ENCODE measurements around the gene PTPRR.

PTPRR gene

GRCh38 chr12:70788774-70789173 lies 131.8 kb downstream of the PTPRR start:
- DNase-seq: no peak

GRCh38 chr12:70787612-70788011 lies 132.9 kb downstream of the PTPRR start:
- DNase-seq: no peak

- no peak for DNase-seq
These were observed 134.6 kb downstream of the PTPRR start for GRCh38 chr12:70785896-70786295.

DNA sequence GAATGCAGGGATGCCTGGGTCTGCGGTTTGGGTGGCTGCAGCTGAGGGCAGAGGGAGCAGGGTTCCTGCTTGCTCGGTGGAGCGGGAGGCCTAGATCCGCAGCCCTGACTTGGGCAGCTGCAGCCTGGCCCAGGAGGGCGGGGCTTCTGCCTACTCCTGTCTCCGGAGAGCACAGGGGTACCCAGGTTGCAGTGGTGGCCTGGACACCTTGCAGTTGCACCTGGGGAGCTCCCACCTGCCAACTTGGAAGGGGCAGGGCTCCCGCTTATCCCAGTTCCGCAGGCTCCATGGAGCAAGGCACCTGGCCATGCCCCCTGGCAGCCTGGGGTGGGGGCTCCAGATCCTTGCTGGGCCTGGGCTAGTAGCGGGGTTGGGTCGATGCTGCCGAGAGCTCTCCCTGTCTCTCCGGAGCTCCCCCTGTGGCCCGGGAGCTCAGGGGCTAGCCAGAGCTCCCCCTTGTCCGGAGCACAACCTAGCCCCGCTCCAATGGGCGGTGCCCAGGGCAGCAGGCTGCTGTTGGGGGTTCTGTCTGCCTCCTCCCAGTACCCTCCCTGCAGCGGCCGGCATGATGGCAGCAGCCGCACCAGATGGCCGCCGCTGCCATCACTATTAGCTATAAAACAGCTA lies 136.4 kb downstream of the PTPRR start:
- no peak for DNase-seq

DNA sequence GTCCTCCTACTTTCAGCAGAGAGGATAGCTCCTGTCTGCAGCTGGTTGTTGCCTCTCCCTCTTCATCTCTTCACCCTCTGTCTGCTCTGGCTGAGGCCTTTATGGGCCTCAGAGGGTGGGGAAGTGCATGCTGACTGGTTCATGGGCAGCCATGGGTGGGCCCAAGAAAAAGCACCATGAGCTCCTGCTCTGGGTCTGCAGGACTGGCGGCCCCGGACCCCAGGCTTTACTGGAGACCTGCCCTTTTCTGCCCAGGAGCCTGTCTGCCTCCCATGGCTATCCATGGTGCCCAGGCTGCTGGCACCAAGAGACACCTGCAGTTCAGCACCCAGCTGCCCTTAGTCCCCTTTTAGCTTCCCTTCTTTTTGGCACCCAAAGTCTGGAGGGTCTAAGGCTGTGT lies 137.1 kb downstream of the PTPRR start:
- no peak for DNase-seq

GRCh38 chr12:70779250-70779649 lies 141.3 kb downstream of the PTPRR start:
- no peak for DNase-seq

DNA sequence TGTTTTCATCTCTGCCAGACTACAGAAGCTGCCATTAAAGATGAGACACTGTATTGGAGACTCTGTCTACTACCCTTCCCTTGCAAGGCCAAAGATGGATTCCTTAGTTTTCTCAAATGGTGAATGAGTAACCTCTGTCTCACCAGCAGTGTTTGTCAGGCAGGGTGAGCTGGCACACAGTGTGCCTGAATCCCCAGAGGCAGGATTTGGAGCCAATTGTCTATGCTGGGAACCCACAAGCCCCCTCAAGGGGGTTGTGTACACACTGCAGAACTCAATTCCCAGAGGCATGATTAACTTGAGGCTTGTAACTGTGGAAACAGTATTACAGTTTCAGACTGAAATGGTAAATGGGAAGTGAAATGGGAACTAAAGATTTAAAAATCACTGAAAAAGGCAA lies 146.5 kb downstream of the PTPRR start:
- no peak for DNase-seq

DNA sequence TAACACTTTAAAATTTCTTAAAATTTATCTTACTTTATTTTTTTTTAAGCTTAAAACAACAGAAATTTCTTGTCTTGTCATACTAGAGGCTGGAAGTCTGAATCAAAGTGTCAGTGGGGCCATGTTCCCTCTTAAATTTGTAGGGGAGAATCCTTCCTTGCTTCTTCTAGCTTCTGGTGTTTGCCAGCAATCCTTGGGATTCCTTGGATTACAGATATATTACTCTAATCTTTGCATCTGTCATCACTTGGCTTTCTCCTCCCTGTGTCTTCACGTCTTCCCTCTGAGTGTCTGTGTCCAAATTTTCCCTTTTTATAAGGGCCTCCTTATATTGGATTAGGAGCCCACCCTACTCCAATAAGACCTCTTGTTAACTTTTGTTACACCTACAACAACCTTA lies 147.7 kb downstream of the PTPRR start:
- DNase-seq: no peak

DNA sequence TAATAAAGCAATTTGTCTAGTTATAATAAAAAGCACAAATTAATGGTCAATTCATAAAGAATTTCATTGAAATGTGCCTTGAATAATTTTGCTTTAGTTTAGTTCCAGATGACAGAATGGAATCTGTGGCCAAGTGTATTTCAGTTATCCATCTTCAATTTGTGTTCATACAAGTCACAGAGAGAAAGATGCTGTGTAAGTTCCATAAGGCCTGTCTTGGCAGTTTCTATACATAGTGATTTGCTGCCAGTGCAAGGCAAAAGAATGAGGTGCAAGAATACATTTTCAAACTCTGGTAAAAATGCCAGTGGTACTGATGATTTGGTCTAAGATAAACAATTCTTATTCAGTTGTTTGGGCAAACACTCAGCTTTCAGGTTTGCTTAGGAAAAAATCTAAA lies 149.0 kb downstream of the PTPRR start:
- DNase-seq: no peak

GRCh38 chr12:70763666-70764065 lies 156.9 kb downstream of the PTPRR start:
- no peak for DNase-seq

- no peak for DNase-seq
These were observed 158.5 kb downstream of the PTPRR start for GRCh38 chr12:70762000-70762399.

- DNase-seq: no peak
These were observed 161.2 kb downstream of the PTPRR start for GRCh38 chr12:70759161-70759918.

DNA sequence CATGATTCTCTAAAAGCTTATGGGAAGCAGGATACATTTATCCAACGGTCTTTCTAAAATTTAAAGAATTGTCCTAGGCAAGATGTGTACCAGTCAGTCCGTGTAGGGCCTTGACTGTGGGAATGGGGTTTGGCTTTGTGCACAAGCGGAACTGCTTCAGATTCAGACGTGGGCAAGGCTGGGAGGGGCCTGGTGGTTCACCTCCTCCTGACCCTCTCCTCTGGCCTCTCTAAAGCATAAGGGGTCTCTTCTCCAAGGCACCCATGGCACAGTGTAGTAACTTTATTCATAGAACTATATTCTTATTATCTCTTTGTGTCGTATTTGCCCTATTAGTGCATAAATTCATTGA lies 162.1 kb downstream of the PTPRR start:
- no peak for DNase-seq

GRCh38 chr12:70757830-70758493 lies 162.6 kb downstream of the PTPRR start:
- DNase-seq: no peak

DNA sequence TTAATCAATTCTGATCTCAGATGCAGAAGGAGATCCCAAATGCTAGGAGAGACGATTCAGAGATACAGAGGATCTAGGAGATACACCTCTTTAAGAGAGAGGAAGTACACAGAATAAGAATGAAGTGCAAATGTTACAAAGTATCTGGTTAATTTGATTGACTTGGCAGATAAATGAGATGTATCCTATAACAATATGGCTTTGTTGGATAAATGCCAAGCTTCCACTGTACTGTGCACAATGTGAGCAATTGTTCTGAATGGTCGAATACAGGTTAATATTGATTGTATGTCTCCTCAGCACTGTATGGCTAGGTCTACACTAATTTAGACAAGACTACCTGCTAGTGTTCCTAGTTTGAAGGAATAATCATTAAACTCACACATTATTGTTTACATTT lies 163.7 kb downstream of the PTPRR start:
- no peak for DNase-seq

DNA sequence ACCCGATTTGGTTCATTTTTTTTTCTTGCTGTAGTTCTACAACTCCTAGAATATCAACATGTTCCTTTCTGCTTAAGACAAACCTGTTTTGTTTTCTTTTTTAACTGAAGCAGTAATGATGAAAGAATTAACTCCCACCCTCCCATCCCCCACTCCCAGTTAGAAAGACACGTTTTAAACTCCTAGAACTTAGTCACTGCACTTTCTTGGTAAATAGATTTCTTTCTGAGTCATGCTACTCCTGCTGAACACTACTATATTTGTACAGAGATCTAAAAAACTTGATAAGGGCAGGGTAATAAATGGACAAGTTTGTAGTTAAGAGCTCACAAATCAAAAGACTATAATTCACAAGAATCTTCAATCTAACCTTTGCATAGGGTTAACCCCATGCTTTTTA lies 164.4 kb downstream of the PTPRR start:
- DNase-seq: no peak

GRCh38 chr12:70754330-70754741 lies 166.2 kb downstream of the PTPRR start:
- DNase-seq: no peak

GRCh38 chr12:70752327-70752726 lies 168.2 kb downstream of the PTPRR start:
- no peak for DNase-seq

GRCh38 chr12:70749931-70750330 lies 170.6 kb downstream of the PTPRR start:
- DNase-seq: no peak

GRCh38 chr12:70748809-70749208 lies 171.7 kb downstream of the PTPRR start:
- no peak for DNase-seq

- no peak for DNase-seq
These were observed 172.9 kb downstream of the PTPRR start for GRCh38 chr12:70747445-70748260.

DNA sequence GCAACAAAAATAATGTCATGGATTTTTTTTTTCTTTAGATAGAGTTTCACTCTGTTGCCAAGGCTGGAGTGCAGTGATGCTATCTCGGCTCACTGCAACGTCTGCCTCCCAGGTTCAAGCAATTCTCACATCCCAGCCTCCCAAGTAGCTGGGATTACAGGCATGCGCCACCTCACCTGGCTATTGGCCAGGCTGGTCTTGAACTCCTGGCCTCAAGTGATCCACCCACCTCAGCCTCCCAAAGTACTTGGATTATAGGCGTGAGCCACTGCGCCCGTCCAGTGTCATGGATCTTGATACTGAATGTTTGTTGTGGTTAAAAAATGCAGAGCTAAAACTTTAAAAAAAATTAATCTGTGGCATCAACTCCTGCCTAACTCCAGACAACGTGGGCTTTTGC lies 175.5 kb downstream of the PTPRR start:
- DNase-seq: no peak

DNA sequence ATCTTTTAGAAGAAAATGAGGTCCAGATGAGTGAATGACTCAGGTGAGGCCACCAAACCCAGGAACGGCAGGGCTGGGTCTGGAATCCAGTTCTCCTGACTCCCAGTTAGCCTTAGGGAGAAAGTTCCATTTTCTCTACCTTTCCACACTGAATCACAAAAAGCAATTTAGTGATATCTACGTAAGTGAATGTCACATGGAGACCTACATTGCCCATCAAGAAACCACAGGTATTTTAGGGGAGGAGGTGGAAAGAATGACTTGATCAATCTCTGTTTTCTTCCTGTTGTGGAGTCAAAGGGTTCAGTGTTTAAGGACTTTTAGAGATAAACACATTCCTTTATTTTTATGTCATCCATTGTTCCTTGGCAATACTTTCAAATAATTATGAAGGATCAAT lies 176.4 kb downstream of the PTPRR start:
- no peak for DNase-seq

- no peak for DNase-seq
These were observed 179.3 kb downstream of the PTPRR start for GRCh38 chr12:70741256-70741655.
